K562 (cell line): ENCODE measurements around the gene GNAT1. TPM values are rescaled to one million over a fixed set of nuclear protein-coding genes. Genes with fewer than 3 reads are reported as not detected.
A peak's percentile ranks its signal among the peaks of the same experiment; 100 is the strongest.

Experiments used
- ATAC-seq: fragments of 200-7000 bp; cut with Tn5 transposase; 3 replicates; pipeline ENCODE4 v1.9.1; 2020; ENCODE audit warnings: moderate library complexity
- BruUV-seq: library from RNA; stranded (reverse); fragments of 400-500 nt; replicated peaks from 2 replicates; lab custom pipeline; 2021; lab: Mats Ljungman, UMichigan
- CTCF ChIA-PET: fragments of 300-600 bp; formaldehyde crosslinking; extraction: SDS; loops from one replicate; lab custom pipeline; 2021; ENCODE audit warnings: low intra/inter-chr PET ratio; lab: Yijun Ruan, JAX
- POLR2A ChIA-PET: fragments of 300-600, 350-650 bp; sonication (Branson Sonifier 250); formaldehyde crosslinking; extraction: SDS; loops from one replicate; lab custom pipeline; 2021; ENCODE audit warnings: antibody characterized with exemption, inconsistent platforms; lab: Yijun Ruan, JAX
- DNase-seq, 4 experiments: peaks; one replicate each; pipeline versions ENCODE4 v3.0.0 to v3.0.0-alpha.2; 2011 to 2018; ENCODE audit warnings: low spot score in 3 of 4, mixed read lengths in 3 of 4; ENCODE audit errors: extremely low read depth in 1 of 4
- FAIRE-seq: peaks from 2 replicates; lab custom pipeline; 2011; peaks lifted over from hg19 to GRCh38; lab: Jason Lieb, UNC
- H2AFZ ChIP-seq: 2 replicates; pipeline ENCODE4 v1.6.0; 2011; ENCODE audit warnings: low read depth, low read length, control low read depth, inconsistent platforms
- H3K27ac ChIP-seq: fragments of 200-600 bp; 3 replicates; pipeline ENCODE4 v1.8.0; 2011; ENCODE audit warnings: low read depth, mild to moderate bottlenecking, control low read depth, inconsistent platforms, low read length, moderate library complexity, mixed read lengths; ENCODE audit errors: extremely low read depth
- H3K27me3 ChIP-seq, 2 experiments: fragments of 300-600 bp in 1 of 2; 2 replicates in 1 of 2; 3 replicates in 1 of 2; pipeline versions ENCODE4 v1.6.0 to v1.8.0; 2011; ENCODE audit warnings: inconsistent platforms in 2 of 2, low read length in 2 of 2, mild to moderate bottlenecking in 1 of 2, mixed read lengths in 1 of 2, moderate library complexity in 1 of 2; ENCODE audit not compliant: control insufficient read depth in 2 of 2, insufficient read depth in 2 of 2
- H3K36me3 ChIP-seq: fragments of 300-600 bp; 3 replicates; pipeline ENCODE4 v1.8.0; 2011; ENCODE audit warnings: mild to moderate bottlenecking, low read length, inconsistent platforms; ENCODE audit not compliant: control insufficient read depth, insufficient read depth
- H3K4me1 ChIP-seq, 2 experiments: fragments of 200-600 bp in 1 of 2; replicated peaks in 1 of 2; 2 replicates in 1 of 2; 3 replicates in 1 of 2; pipeline versions ENCODE4 v1.5.1 to v1.8.0; 2011; ENCODE audit warnings: inconsistent platforms in 2 of 2, low read length in 2 of 2, mild to moderate bottlenecking in 1 of 2, mixed read lengths in 1 of 2, moderate library complexity in 1 of 2; ENCODE audit not compliant: control insufficient read depth in 2 of 2, insufficient read depth in 2 of 2
- H3K4me2 ChIP-seq: 2 replicates; pipeline ENCODE4 v1.6.1; 2011; ENCODE audit warnings: low read length, control low read depth, inconsistent platforms, mixed read lengths; ENCODE audit not compliant: insufficient read depth
- H3K4me3 ChIP-seq: fragments of 200-600 bp; sonication (generic), shearing (Covaris generic); 2 replicates; pipeline ENCODE4 v1.5.1; 2016; ENCODE audit warnings: control low read depth, inconsistent platforms
- H3K79me2 ChIP-seq: fragments of 200-600 bp; 3 replicates; pipeline ENCODE4 v1.8.0; 2011; ENCODE audit warnings: low read length, inconsistent platforms; ENCODE audit not compliant: control insufficient read depth, insufficient read depth
- H3K9ac ChIP-seq, 2 experiments: 2 replicates each; pipeline versions ENCODE4 v1.6.0 to v1.6.1; 2011; ENCODE audit warnings: low read depth in 2 of 2, low read length in 2 of 2, control low read depth in 1 of 2, inconsistent platforms in 1 of 2, mild to moderate bottlenecking in 1 of 2, mixed read lengths in 1 of 2; ENCODE audit not compliant: insufficient read depth in 1 of 2
- H3K9me1 ChIP-seq: one replicate; pipeline ENCODE4 v1.6.0; 2011; ENCODE audit warnings: inconsistent platforms, mild to moderate bottlenecking, low read length, moderate library complexity; ENCODE audit not compliant: control insufficient read depth, insufficient read depth
- H3K9me3 ChIP-seq: replicated peaks from 2 replicates; pipeline ENCODE4 v1.5.1; 2011; ENCODE audit warnings: low read depth, low read length, inconsistent platforms; ENCODE audit not compliant: control insufficient read depth, insufficient read depth
- H4K20me1 ChIP-seq: replicated peaks from 2 replicates; pipeline ENCODE4 v1.6.1; 2011; ENCODE audit warnings: low read length, inconsistent platforms, mixed read lengths; ENCODE audit not compliant: control insufficient read depth, insufficient read depth
- ARID1B ChIP-seq: fragments of 450-650 bp; IDR thresholded peaks from 2 replicates; pipeline ENCODE4 v1.6.1; 2016; ENCODE audit warnings: antibody characterized with exemption, mild to moderate bottlenecking, inconsistent platforms
- BACH1 ChIP-seq: fragments of 200-800 bp; sonication (Bioruptor generic); IDR thresholded peaks from 2 replicates; pipeline ENCODE4 v1.6.1; 2016; ENCODE audit warnings: missing genetic modification characterization, missing compliant biosample characterization
- CBFA2T3 ChIP-seq: fragments of 450-650 bp; IDR thresholded peaks from 2 replicates; pipeline ENCODE4 v1.6.1; 2017
- CBX2 ChIP-seq: fragments of 200-600 bp; sonication (generic); IDR thresholded peaks from one replicate; pipeline ENCODE4 v1.6.1; 2012; ENCODE audit warnings: mild to moderate bottlenecking, low read length, inconsistent platforms; ENCODE audit not compliant: insufficient read depth, poor library complexity, severe bottlenecking
- CHD4 ChIP-seq: fragments of 200-600 bp; sonication (generic); IDR thresholded peaks from 3 replicates; pipeline ENCODE4 v1.6.1; 2012; ENCODE audit warnings: low read depth, mild to moderate bottlenecking, mixed read lengths, low read length, inconsistent platforms; ENCODE audit not compliant: insufficient read depth, insufficient replicate concordance, poor library complexity, severe bottlenecking
- ERF ChIP-seq: fragments of 450-650 bp; formaldehyde crosslinking; IDR thresholded peaks from 2 replicates; pipeline ENCODE4 v1.4.0; 2020; ENCODE audit warnings: mild to moderate bottlenecking, mixed read lengths
- EWSR1 ChIP-seq: fragments of 450-650 bp; IDR thresholded peaks from 2 replicates; pipeline ENCODE4 v1.6.1; 2018; ENCODE audit warnings: borderline replicate concordance, mild to moderate bottlenecking, low read depth, moderate library complexity; ENCODE audit not compliant: partially characterized antibody
- GTF2A2 ChIP-seq: IDR thresholded peaks from 2 replicates; pipeline ENCODE4 v1.6.1; 2016; ENCODE audit warnings: mild to moderate bottlenecking, missing genetic modification characterization, missing compliant biosample characterization
- HMG20B ChIP-seq: fragments of 250-450 bp; sonication (Bioruptor Pico); IDR thresholded peaks from 2 replicates; pipeline ENCODE4 v1.5.0; 2021; ENCODE audit warnings: mild to moderate bottlenecking
- KAT8 ChIP-seq: fragments of 450-650 bp; IDR thresholded peaks from 2 replicates; pipeline ENCODE4 v1.6.1; 2016; ENCODE audit warnings: low read depth, mild to moderate bottlenecking
- MYC ChIP-seq, 2 experiments: fragments of 250-450 bp in 1 of 2; sonication (Bioruptor Pico) in 1 of 2; IDR thresholded peaks; 2 replicates each; pipeline versions ENCODE4 v1.5.1 to v1.6.1; 2012 to 2021; ENCODE audit warnings: low read depth in 2 of 2, borderline replicate concordance in 1 of 2, improper control_type of control experiment in 1 of 2, low read length in 1 of 2, mild to moderate bottlenecking in 1 of 2, moderate library complexity in 1 of 2
- PTBP1 ChIP-seq: fragments of 200-400 bp; formaldehyde crosslinking; IDR thresholded peaks from 2 replicates; pipeline ENCODE4 v1.6.1; 2017; ENCODE audit warnings: low read depth, low read length
- RBFOX2 ChIP-seq: fragments of 200-400 bp; formaldehyde crosslinking; IDR thresholded peaks from 2 replicates; pipeline ENCODE4 v1.6.1; 2017; ENCODE audit warnings: low read depth, mild to moderate bottlenecking, low read length, moderate library complexity
- RNF219 ChIP-seq: fragments of 250-450 bp; sonication (Bioruptor Pico); IDR thresholded peaks from 2 replicates; pipeline ENCODE4 v1.5.0; 2022; ENCODE audit warnings: mild to moderate bottlenecking
- SLC30A9 ChIP-seq: fragments of 250-450 bp; sonication (Bioruptor Pico); IDR thresholded peaks from 2 replicates; pipeline ENCODE4 v1.8.0; 2022; ENCODE audit warnings: mild to moderate bottlenecking, moderate library complexity
- TAL1 ChIP-seq: fragments of 450-650 bp; IDR thresholded peaks from 2 replicates; pipeline ENCODE4 v1.6.1; 2016; ENCODE audit warnings: mild to moderate bottlenecking
- ZNF717 ChIP-seq: fragments of 250-450 bp; sonication (Bioruptor Pico); IDR thresholded peaks from 2 replicates; pipeline ENCODE4 v1.5.0; 2021
- ZNF830 ChIP-seq: fragments of 250-450 bp; sonication (Bioruptor Pico); IDR thresholded peaks from 2 replicates; pipeline ENCODE4 v1.5.0; 2021; ENCODE audit warnings: mild to moderate bottlenecking
- WGBS: fragments of 100-300 bp; shearing (Covaris generic); methylation state at CpG from one replicate; pipeline ENCODE4 v1.1.6; 2016; ENCODE audit warnings: low coverage, mixed read lengths; ENCODE audit not compliant: insufficient coverage; ENCODE audit errors: missing lambda C conversion rate; 5-methylcytosine and 5-hydroxymethylcytosine counted together
- in situ Hi-C: fragments of 300-500 bp; cut with MboI; formaldehyde crosslinking; loops from 4 replicates; pipeline ENCODE4 v1.15.0; 2018; ENCODE audit warnings: inconsistent platforms, mixed read lengths
- intact Hi-C: fragments of 100-400 bp; cut with micrococcal nuclease; formaldehyde crosslinking; loops from 2 replicates; pipeline ENCODE4 v1.14.2; 2022
- polyA plus RNA-seq, 8 experiments: library from polyadenylated mRNA; depleted of rRNA in 4 of 8; stranded (reverse) in 5 of 8; unstranded in 3 of 8; fragments of >200 nt; fragmentation: Nextera tagmentation in 2 of 8; fragmentation: Illumina TruSeq in 1 of 8; extraction: Ambion mirVana in 2 of 8; extraction: Trizol in 1 of 8; gene quantifications; 2 replicates each; pipeline versions ENCODE4 v1.2.1 to v1.2.3, GENCODE V29; 2011 to 2014; ENCODE audit warnings: inconsistent platforms in 1 of 8, missing spikeins in 1 of 8
- total RNA-seq, 7 experiments: library from RNA; depleted of rRNA in 6 of 7; stranded (reverse); fragments of >200 nt in 6 of 7; fragmentation: Illumina TruSeq in 2 of 7; extraction: Trizol in 2 of 7; gene quantifications; 2 replicates each; pipeline versions ENCODE4 v1.2.1 to v1.2.3, GENCODE V29; 2011 to 2021; ENCODE audit warnings: low replicate concordance in 1 of 7
- TF ChIP-seq, protein P1 (sequence below), 2 experiments: IDR thresholded peaks in 1 of 2; conservative IDR thresholded peaks in 1 of 2; 2 replicates each; pipeline ENCODE4 v1.6.1; 2016; ENCODE audit warnings: low read depth in 2 of 2, mild to moderate bottlenecking in 1 of 2, missing compliant biosample characterization in 1 of 2, missing genetic modification characterization in 1 of 2, moderate library complexity in 1 of 2

GNAT1 gene
- total and polyA plus RNA-seq, 9 of the 15 experiments (the other 6 are each of a cell fraction or from before 2014, with no cell fraction given), result not detected

DNA sequence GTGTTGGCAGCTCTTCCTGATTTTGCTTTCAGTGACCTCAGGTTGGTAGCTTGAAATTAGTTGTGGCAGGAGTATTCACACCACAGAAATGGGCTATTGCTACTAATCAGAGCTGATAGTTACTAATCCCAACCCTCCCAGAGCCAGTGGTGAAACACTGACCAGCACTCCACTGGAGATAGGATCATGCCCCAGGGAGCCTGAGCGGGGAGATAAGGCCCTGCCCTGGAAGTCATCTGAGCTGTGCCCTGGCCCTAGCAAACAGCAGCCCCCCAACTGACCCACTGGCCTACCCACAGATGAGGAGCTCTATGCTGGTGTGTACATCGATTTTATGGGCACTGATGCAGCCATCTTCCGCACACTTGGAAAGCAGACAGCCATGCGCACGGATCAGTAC, 9.4 kb upstream of the GNAT1 start:
- H3K27me3 ChIP-seq, result no peaks in the 10 kb centered on the region
- no peak for FAIRE-seq
- H3K9ac ChIP-seq, result peak overlapping the region in 1 of 2 experiments; percentile 3; a peak in 2 of 4 replicates
- H3K9me3 ChIP-seq, result no peaks in the 10 kb centered on the region
- no TSS peak for BruUV-seq
- H3K9me1 ChIP-seq, result no peaks in the 10 kb centered on the region
- WGBS, result 27% methylated on average over 5 of the region's 5 CpGs
- ATAC-seq, result peak; percentile 25; the same call in 1 of the 3 replicates
- in situ Hi-C loops, result loop anchor here (5.0 kb wide), 1 partner anchor 60 kb away; no protein-coding TSS in a partner anchor
- H3K4me3 ChIP-seq, result no peak overlapping the region
- peaks cover 0 to 27% of the 10 kb centered on the region in 2 experiments; a peak in 3 of 5 replicates for H3K4me1 ChIP-seq
- no peak overlapping the region for H2AFZ ChIP-seq
- ChIA-PET CTCF (no interaction called here), POLR2A (interaction anchor here (0.7 to 1.3 kb wide), 4 partner anchors 17 to 62 kb away, joined by 3 to 5 read pairs (median 3); no protein-coding TSS in a partner anchor)
- H3K4me2 ChIP-seq, result no peak overlapping the region
- no peak for DNase-seq
- no peaks in the 10 kb centered on the region for H3K79me2 ChIP-seq
- intact Hi-C loops, result no loop called here
- H3K27ac ChIP-seq, result no peak overlapping the region
- no peaks in the 10 kb centered on the region for H3K36me3 ChIP-seq
- H4K20me1 ChIP-seq, result no peaks in the 10 kb centered on the region
- peak; percentile 42 for TF ChIP-seq CBFA2T3
- TF ChIP-seq EWSR1, result no peak
- no peak for TF ChIP-seq HMG20B (CRISPR knock-in tag)
- no peak for TF ChIP-seq CBX2
- no peak for TF ChIP-seq SLC30A9 (CRISPR knock-in tag)
- no peak for TF ChIP-seq ZNF717
- TF ChIP-seq ARID1B, result peak; percentile 22; the same call in 1 of the 2 replicates
- TF ChIP-seq ERF (CRISPR knock-in tag), result no peak
- no peak for TF ChIP-seq BACH1 (tag)
- TF ChIP-seq RNF219 (CRISPR knock-in tag), result no peak
- TF ChIP-seq TAL1, result peak; percentile 10; the same call in 1 of the 2 replicates
- no peak for TF ChIP-seq KAT8
- TF ChIP-seq ZNF830 (CRISPR knock-in tag), result no peak
- TF ChIP-seq RBFOX2, result no peak
- TF ChIP-seq GTF2A2 (tag), result no peak
- no peak for TF ChIP-seq PTBP1
- no peak for TF ChIP-seq MYC (IDR thresholded peaks at IDR 0.05; ENCODE audit: low read depth, low read length)
- no peak for TF ChIP-seq MYC (CRISPR knock-in tag; IDR thresholded peaks at IDR 0.05; ENCODE audit: borderline replicate concordance, low read depth)
- TF ChIP-seq, protein P1, sequence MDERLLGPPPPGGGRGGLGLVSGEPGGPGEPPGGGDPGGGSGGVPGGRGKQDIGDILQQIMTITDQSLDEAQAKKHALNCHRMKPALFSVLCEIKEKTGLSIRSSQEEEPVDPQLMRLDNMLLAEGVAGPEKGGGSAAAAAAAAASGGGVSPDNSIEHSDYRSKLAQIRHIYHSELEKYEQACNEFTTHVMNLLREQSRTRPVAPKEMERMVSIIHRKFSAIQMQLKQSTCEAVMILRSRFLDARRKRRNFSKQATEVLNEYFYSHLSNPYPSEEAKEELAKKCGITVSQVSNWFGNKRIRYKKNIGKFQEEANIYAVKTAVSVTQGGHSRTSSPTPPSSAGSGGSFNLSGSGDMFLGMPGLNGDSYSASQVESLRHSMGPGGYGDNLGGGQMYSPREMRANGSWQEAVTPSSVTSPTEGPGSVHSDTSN (CRISPR knock-in tag; IDR thresholded peaks at IDR 0.05; ENCODE audit: low read depth), result no peak
- TF ChIP-seq, protein P1 (tag; conservative IDR thresholded peaks at IDR 0.05; ENCODE audit: low read depth), result no peak
- TF ChIP-seq CHD4, result no peak
